ENCODE data around the gene MTG2. TPM values are rescaled to one million over a fixed set of nuclear protein-coding genes. Genes with fewer than 3 reads are reported as not detected.
A peak's percentile ranks its signal among the peaks of the same experiment; 100 is the strongest.

Gene MTG2
- total and polyA plus RNA-seq, 2 of the 4 experiments (the other 2 are of a cell fraction) = 11.5 to 25.2 TPM

GRCh38 chr20:62133864-62134263, 49.0 kb upstream of the MTG2 start:
- Histone ChIP-seq H4K91ac (ENCODE audit: insufficient read depth, low read depth, low read length) (no peak overlapping the region), H3K9me3 (ENCODE audit: control insufficient read depth, insufficient read depth, low read length) (no peaks in the 10 kb centered on the region), H3K9me1 (ENCODE audit: insufficient read depth, low read length) (no peaks in the 10 kb centered on the region; the same call in 1 of the 2 replicates), H3K4ac (ENCODE audit: low read depth, low read length) (no peak overlapping the region), H4K8ac (ENCODE audit: low read depth in 2 of 2, low read length in 2 of 2) (no peak overlapping the region), H2BK20ac (ENCODE audit: low read depth, low read length) (no peak overlapping the region), H3K4me3 (ENCODE audit: insufficient read depth, low read depth, low read length) (no peak overlapping the region), H4K5ac (ENCODE audit: low read depth, low read length) (no peak overlapping the region), H3K9ac (ENCODE audit: low read depth, low read length) (no peak overlapping the region), H2BK120ac (ENCODE audit: low read depth, low read length) (no peak overlapping the region), H3K4me1 (ENCODE audit: control insufficient read depth, insufficient read depth, low read length) (peaks cover 3% of the 10 kb centered on the region; the same call in 1 of the 2 replicates), H3K14ac (replicated peaks; ENCODE audit: low read depth, low read length) (no peak overlapping the region), H3K23ac (ENCODE audit: low read depth, low read length) (no peak overlapping the region), H3K27me3 (ENCODE audit: control insufficient read depth, insufficient read depth, low read length) (no peaks in the 10 kb centered on the region), H3K18ac (ENCODE audit: low read depth, low read length) (no peak overlapping the region), H3K4me2 (ENCODE audit: low read depth, low read length) (no peak overlapping the region), H2BK15ac (ENCODE audit: low read depth, low read length) (no peak overlapping the region), H3K56ac (ENCODE audit: extremely low read depth, insufficient read depth, low read length) (no peak overlapping the region), H2AK5ac (ENCODE audit: low read depth, low read length) (no peak overlapping the region), H2BK5ac (ENCODE audit: low read depth, low read length, poor library complexity, severe bottlenecking) (no peak overlapping the region), H3K79me1 (ENCODE audit: low read depth in 1 of 2, low read length in 2 of 2) (peaks cover 8 to 71% of the 10 kb centered on the region in 2 experiments), H3K36me3 (ENCODE audit: control insufficient read depth, insufficient read depth, low read length) (peaks cover 82% of the 10 kb centered on the region), H2AK9ac (replicated peaks; ENCODE audit: low read depth, low read length, poor library complexity) (no peak overlapping the region), H4K20me1 (ENCODE audit: insufficient read depth, low read length) (peaks cover 71% of the 10 kb centered on the region), H2AFZ (replicated peaks; ENCODE audit: low read length, poor library complexity) (no peak overlapping the region), H3K27ac (ENCODE audit: insufficient read depth, low read length) (no peak overlapping the region)
- CTCF ChIA-PET = no interaction called here
- intact Hi-C loops (cut with micrococcal nuclease) = no loop called here
- 92% methylated on average over 2 of the region's 12 CpGs; no CpG with 5 or more reads in 1 of the 2 experiments for WGBS, 2 experiments (ENCODE audit: extremely low coverage in 2 of 2, insufficient read length in 1 of 2)
- TF ChIP-seq MAZ (IDR thresholded peaks at IDR 0.05; ENCODE audit: borderline replicate concordance, low read depth, low read length) = no peak
- TF ChIP-seq, protein P1, sequence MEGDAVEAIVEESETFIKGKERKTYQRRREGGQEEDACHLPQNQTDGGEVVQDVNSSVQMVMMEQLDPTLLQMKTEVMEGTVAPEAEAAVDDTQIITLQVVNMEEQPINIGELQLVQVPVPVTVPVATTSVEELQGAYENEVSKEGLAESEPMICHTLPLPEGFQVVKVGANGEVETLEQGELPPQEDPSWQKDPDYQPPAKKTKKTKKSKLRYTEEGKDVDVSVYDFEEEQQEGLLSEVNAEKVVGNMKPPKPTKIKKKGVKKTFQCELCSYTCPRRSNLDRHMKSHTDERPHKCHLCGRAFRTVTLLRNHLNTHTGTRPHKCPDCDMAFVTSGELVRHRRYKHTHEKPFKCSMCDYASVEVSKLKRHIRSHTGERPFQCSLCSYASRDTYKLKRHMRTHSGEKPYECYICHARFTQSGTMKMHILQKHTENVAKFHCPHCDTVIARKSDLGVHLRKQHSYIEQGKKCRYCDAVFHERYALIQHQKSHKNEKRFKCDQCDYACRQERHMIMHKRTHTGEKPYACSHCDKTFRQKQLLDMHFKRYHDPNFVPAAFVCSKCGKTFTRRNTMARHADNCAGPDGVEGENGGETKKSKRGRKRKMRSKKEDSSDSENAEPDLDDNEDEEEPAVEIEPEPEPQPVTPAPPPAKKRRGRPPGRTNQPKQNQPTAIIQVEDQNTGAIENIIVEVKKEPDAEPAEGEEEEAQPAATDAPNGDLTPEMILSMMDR (conservative IDR thresholded peaks at IDR 0.05; ENCODE audit: low read depth, low read length) = peak; percentile 18; the same call in 1 of the 2 replicates
- DNase-seq = no peak
- BruUV-seq (replicated peaks) = no TSS peak
- in situ Hi-C loops (cut with MboI; ENCODE audit: low sequenced_read_pairs) = no loop called here
- POLR2A ChIA-PET (ENCODE audit: unreplicated experiment) = no interaction called here
- dilution Hi-C loops (cut with HindIII; ENCODE audit: low sequenced_read_pairs, unreplicated experiment) = no loop called here
- ATAC-seq (ENCODE audit: low read depth) = peak; percentile 30; the same call in 1 of the 2 replicates

Data from IMR-90 (cell line).